ENCODE results near the gene ORC5. TPM values are rescaled to one million over a fixed set of nuclear protein-coding genes. Genes with fewer than 3 reads are reported as not detected.
A peak's percentile ranks its signal among the peaks of the same experiment; 100 is the strongest.
"Not testable (repeated sequence)": the region's sequence is repeated elsewhere in the genome, so short reads cannot be mapped to it uniquely, and the experiment has no call there.

The ORC5 gene
- total RNA-seq, 2 donors from 2014 or later = 12.9 to 17.6 TPM

GRCh38 chr7:104240401-104240800 is 32.6 kb upstream of the ORC5 start:
- intact Hi-C loops (cut with DNase I) = no loop called here
- Histone ChIP-seq H3K27me3 (no peaks in the 10 kb centered on the region), H3K9me3 (no peaks in the 10 kb centered on the region), H3K36me3 (replicated peaks in 1 of 2; ENCODE audit: insufficient read depth in 1 of 2, low read depth in 2 of 2) (no peaks in the 10 kb centered on the region), H3K4me3 (no peak overlapping the region), H3K4me1 (no peaks in the 10 kb centered on the region), H3K27ac (no peak overlapping the region)
- no peak for TF ChIP-seq POLR2A (IDR thresholded peaks at IDR 0.05)
- TF ChIP-seq CTCF (IDR thresholded peaks at IDR 0.05) = no peak
- ATAC-seq (no peak), DNase-seq (no peak)
- 48% methylated on average over 5 of the region's 5 CpGs for WGBS, 2 donors

GRCh38 chr7:104234990-104235389 is 27.2 kb upstream of the ORC5 start:
- H3K4me1 ChIP-seq; H3K4me3 ChIP-seq; H3K27me3 ChIP-seq; DNase-seq; H3K36me3 ChIP-seq (replicated peaks in 1 of 2; ENCODE audit: insufficient read depth in 1 of 2, low read depth in 2 of 2); H3K9me3 ChIP-seq; H3K27ac ChIP-seq; ATAC-seq; intact Hi-C loops (cut with DNase I): not testable (repeated sequence)
- 59 to 63% methylated on average over 2 of the region's 2 CpGs for WGBS, 2 donors

- H3K4me1 ChIP-seq = no peaks in the 10 kb centered on the region
- no peaks in the 10 kb centered on the region for H3K9me3 ChIP-seq
- H3K36me3 ChIP-seq (replicated peaks in 1 of 2; ENCODE audit: insufficient read depth in 1 of 2, low read depth in 2 of 2) = no peaks in the 10 kb centered on the region
- H3K4me3 ChIP-seq = no peak overlapping the region
- H3K27ac ChIP-seq = no peak overlapping the region
- 18 to 22% methylated on average over 28 to 29 of the region's 29 CpGs for WGBS, 2 donors
- ATAC-seq (peak; percentile 74), DNase-seq (peak; percentile 45 to 56 (median 52))
- no peaks in the 10 kb centered on the region for H3K27me3 ChIP-seq
- intact Hi-C loops (cut with DNase I) = no loop called here
- TF ChIP-seq POLR2A (IDR thresholded peaks at IDR 0.05) = no peak
- peak; percentile 57 to 77 (median 73) for TF ChIP-seq CTCF (IDR thresholded peaks at IDR 0.05)
Observed at GRCh38 chr7:104231054-104232046, 23.5 kb upstream of the ORC5 start.

- intact Hi-C loops (cut with DNase I) = no loop called here
- no peak for TF ChIP-seq POLR2A (IDR thresholded peaks at IDR 0.05)
- no peak for TF ChIP-seq CTCF (IDR thresholded peaks at IDR 0.05)
- Histone ChIP-seq H3K36me3 (replicated peaks in 1 of 2; ENCODE audit: insufficient read depth in 1 of 2, low read depth in 2 of 2) (no peaks in the 10 kb centered on the region), H3K4me1 (no peaks in the 10 kb centered on the region), H3K27me3 (no peaks in the 10 kb centered on the region), H3K27ac (no peak overlapping the region), H3K4me3 (no peak overlapping the region), H3K9me3 (no peaks in the 10 kb centered on the region)
- ATAC-seq (no peak), DNase-seq (no peak)
- 23 to 25% methylated on average over 4 of the region's 4 CpGs for WGBS, 2 donors
Observed at GRCh38 chr7:104230606-104231005, 22.8 kb upstream of the ORC5 start.

- 29 to 37% methylated on average over 2 of the region's 2 CpGs for WGBS, 2 donors
- Histone ChIP-seq H3K9me3 (no peaks in the 10 kb centered on the region), H3K27me3 (no peaks in the 10 kb centered on the region), H3K36me3 (replicated peaks in 1 of 2; ENCODE audit: insufficient read depth in 1 of 2, low read depth in 2 of 2) (no peaks in the 10 kb centered on the region), H3K27ac (no peak overlapping the region), H3K4me3 (no peak overlapping the region), H3K4me1 (no peaks in the 10 kb centered on the region)
- no peak for DNase-seq
- TF ChIP-seq POLR2A (IDR thresholded peaks at IDR 0.05) = no peak
- no peak for TF ChIP-seq CTCF (IDR thresholded peaks at IDR 0.05)
- intact Hi-C loops (cut with DNase I) = no loop called here
- no peak for ATAC-seq
Observed at GRCh38 chr7:104228442-104228841, 20.6 kb upstream of the ORC5 start.

All from body of pancreas (tissue), 4 donors.